GM04504 (cell line): ENCODE measurements around the gene PNPLA1.

Experiments used
- DNase-seq: peaks from one replicate; pipeline ENCODE4 v3.0.0-alpha.2; 2012; ENCODE audit warnings: low read depth

The PNPLA1 gene

DNA sequence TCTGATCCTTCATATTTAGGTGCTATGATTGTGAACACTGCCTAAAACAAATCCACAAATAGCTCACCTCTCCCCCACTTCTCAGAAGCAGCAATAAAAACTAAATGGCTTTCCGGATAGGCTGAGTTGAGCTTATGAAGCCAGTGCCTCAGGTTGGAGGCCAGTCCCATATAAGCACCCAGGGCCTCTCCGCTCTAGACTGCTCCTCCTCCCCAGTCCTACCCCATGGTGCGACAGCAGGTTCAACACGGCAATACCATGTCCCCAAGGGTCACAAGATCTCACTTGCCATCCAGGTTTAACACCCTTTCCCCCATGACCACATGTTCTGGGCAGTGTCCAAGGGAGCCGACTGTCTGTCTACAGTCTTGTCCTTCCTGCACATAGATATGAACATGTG lies 46.1 kb downstream of the PNPLA1 start:
- no peak for DNase-seq

DNA sequence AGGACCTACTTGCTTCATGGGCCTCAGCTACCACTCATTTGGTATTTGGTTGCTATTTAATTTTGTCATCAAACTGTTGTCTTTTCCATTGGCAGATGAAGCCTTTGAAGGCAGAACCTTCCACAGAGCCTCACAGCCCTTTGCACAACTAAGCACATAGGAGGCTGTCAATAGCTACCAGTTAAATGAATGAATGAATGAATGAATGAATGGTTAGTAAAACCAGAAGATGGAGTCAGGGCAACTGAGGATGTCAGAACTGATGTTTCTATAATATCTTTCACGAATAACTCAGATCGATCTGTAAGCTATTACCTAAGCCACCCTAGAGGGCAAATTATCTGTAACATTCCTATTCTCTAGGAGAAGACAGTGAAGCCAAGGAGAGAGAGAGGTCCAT lies 47.8 kb downstream of the PNPLA1 start:
- no peak for DNase-seq

DNA sequence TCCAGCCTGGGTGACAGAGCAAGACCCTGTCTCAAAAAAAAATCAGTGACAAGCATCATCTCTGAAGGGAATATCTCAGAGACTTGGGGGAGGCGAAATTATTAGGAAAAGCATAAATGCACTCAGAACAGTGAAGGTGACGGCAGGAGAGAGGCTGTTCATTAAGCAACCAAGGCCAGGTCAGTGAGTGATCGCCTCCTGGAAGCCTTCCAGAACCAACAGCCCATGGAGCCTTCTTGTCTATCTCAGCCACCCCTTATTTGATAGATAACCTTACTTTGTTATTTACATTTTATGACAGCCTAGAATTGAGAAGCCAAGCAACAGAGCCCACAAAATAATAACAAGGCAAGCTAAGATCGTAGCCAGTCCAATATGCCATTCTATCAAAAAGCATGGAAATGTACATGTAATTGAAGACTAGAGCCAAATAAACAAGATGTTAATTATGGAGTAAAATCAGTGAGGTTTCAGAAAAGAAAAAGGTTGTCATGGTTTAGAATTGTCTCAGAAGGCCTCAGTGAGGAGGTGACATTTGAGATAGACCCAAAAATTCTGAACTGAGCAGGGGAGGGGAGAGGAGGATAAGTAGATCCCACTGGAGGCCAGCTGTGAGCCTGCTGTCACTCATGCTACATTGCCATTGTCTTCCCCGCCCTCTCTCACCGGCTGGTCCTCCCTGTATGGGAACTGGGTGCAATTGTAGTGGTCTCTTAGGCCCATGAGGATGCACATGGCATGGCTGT lies 49.0 kb downstream of the PNPLA1 start:
- no peak for DNase-seq

DNA sequence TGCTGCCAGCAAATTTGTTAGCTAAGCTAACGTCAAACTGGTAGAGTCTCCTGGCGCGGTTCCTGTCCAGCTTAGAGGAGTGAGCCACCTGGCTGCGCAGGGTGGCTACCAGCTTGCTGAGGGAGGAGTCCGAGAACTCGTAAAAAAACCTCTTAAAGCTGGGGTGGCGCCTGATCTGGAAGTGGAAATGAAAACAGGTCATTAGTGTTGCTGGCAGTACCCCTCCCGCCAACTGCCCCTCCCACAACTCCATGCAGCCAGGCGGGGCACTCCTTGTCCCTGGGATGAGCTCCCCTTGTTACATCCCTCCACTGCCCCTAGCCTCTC lies 49.5 kb downstream of the PNPLA1 start:
- DNase-seq = no peak

DNA sequence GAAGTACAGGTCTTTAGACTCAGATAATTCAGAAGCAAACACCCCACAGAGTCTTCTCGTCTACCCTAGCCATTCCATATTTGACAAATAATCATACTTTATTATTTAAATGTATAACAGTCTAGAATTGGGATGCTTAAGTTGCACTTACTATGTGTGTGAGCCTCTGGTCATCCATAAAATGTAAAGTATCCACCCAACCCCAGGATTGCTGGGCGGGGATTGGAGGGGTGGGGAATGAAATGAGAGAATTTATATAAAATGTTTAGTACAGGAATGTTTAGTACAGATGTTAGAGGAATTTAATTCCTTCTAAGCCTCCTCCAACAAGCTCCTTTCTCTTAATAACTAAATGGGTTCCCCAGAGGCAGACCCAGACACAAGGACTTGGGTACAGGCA lies 50.0 kb downstream of the PNPLA1 start:
- DNase-seq = no peak

DNA sequence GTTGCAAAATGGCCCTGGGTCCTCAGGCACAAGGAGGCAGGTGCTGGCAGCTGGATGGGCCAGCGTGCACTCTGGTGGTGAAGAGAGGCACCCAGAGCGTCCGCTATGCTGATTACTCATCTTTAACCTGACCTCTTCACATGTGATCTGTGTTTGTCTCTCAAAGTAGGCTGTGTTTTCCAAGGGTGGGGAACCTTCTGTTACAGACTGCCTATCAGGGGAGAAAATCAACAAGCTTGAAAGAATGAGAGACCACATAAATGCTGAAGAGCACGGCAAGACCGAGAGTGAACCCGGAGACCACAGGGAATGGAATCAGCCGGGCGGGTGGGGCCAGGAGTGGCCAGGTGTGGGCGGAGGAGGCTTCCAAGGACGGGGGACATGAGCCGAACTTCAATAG lies 50.6 kb downstream of the PNPLA1 start:
- no peak for DNase-seq

DNA sequence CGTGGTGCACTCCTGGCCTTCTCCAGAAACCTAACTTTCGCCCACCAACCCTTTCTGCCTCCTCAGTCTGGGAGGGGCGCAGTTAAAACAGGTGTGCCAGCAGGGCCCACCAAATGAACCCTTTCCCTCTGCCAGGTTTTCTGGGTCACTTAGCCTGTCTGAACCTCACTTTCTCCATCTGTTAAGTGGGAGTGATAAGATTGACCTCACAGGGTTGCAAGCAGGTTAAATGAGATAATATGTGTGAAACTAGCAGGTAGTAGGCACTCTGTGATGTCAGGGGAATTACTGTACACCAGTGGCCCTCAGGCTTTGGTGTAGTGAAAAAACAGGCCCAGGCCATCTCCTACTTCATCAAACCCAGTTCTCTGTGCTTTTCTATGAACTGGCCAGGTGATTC lies 52.7 kb downstream of the PNPLA1 start:
- DNase-seq = no peak

DNA sequence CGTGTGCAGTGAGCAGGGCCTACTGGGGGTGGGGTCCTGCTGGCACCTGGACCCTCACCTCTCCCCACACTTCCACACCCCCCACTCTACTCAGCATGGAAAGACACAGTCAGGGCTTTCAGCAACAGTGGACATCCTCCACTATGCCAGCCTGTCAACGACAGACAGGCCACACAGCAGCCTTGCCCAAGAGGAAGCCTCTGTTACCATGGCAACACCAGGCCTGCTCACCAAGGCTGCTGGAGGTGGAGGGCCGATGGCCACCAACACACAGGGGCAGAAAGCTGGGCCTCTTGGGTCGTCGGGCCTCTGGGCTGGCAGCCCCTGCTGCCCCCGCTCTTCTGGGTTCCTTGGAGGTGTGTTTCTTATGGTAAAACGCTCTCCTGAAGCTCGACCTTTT lies 53.2 kb downstream of the PNPLA1 start:
- DNase-seq = no peak

DNA sequence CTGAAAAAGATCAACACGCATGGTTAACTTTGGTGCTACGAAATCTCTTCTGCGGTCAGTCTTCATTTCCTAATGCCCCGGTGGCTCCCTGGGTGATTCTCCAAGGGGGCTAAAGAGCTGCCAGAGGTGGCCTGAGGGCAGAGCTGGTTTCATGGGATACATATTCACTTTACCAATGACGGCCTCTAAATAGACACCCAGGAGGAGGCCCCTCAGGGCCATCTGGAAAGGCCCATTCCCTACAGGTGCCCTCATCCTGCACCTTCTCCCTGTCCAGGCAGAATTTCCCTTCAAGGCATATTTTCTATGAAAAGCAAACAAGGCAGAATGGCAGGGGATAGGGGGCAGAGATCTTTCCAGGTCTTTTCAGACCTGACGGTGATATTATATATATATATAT lies 54.3 kb downstream of the PNPLA1 start:
- DNase-seq = no peak

DNA sequence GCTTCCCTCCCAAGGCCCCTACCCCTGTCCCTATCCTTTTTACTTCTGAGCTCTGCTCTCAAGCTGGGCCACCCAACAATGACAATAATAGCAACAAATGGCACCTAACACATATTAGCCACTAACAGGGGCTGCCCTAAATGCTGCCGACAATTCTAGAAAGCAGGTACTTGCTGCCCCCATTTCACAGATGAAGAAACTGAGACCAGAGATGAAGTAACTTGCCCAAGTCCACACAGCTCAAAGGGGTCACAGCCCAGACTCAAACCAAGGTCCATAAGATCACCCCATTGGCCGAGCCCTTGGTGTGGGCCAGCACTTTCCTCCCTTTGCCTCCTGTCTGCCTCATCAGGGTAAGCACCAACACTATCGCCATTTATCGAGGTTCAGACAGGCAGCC lies 54.9 kb downstream of the PNPLA1 start:
- DNase-seq = no peak

DNA sequence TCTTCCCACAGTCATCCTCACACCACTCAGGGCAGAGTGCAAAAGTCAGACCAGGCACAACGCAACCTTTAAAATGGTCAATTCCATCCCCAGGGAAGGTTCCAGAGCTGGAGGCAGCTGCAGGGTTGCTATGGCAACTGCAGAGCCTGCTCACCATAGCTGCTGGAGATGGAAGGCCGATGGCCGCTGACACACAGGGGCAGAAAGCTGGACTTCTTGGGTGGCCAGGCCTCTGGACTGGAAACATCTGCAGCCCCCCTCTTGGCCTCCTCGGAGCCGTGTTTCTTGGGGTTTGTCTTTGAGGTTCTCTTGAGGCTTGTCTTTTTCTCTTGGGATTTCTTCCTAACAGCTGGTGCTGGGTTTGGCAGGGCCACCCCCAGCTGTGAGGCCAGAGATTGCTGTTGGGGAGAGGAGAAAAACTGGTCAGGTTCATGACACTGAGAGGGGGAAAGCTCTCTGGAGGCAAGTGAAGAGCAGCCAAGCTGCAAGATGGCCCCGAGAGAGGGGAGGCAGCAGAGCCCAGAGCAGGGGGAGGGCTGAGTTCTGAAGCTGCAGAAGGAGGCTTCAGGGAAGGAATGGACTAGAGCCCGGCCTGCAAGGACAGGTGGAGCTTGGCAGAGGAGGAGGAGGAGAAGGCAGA lies 56.6 kb downstream of the PNPLA1 start:
- DNase-seq = no peak

DNA sequence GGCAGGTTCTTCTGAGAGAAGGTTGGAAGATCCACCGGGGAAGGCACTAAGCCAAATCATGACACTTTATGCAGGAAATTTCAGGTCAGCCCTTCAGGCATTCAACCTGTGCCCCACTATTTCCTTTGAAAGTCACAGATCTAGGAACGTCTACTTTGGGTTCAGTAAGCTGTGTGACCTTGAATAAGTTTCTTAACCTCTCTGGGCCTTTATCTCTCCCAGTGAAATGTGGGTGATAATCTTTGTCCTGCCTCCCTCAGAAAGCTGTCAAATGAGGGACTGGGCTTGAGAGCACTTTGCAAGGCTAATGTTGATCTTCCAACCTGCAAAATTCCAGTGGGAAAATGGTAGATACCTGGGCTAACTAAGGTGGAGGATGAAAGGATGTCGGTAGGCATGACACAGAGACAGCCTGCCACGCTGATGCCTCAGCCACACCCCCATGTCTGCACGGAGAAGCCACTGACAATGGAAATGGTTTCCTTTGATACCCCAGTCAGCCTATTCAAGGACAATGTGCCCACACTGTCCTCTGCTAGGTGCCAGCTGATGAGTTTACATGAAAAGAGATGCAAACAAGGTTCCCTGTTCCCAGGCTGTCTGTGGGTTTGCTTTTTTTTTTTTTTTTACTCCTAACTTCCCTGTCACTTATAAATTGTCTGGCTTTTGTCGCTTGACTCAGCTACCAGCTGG lies 57.5 kb downstream of the PNPLA1 start:
- no peak for DNase-seq

DNA sequence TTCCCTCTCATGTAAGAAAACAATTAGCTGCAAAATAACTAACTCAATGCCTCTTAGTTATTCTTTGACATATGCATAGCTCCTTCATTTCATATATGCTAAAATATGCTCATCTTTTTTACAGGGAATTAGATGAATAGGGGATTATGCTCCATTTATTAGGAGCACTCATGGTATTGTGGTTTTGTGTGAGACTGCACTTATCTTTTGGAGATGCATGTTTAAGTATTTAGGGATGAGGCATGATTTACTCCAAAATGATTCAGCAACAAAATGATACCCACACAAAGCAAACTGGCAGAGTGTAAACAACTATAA lies 58.0 kb downstream of the PNPLA1 start:
- no peak for DNase-seq

DNA sequence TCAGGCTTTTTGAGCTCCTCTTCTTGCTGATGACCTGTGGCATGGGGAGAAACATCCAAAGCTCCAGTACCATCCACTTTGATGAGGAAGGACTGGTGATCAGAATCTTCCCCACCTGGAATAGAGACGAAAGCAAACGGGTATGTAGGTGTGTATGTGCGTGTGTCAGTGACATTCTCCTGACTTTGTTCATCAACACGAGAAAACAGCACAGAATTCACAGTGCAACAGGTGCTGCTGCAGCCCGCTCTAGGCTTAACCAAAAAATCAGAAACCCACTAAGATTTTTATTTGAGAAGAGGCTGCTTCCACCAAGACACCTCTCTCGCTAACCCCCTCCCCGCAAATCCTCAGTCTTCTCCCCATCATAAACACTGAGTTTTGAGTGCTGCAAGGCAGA lies 58.7 kb downstream of the PNPLA1 start:
- no peak for DNase-seq

DNA sequence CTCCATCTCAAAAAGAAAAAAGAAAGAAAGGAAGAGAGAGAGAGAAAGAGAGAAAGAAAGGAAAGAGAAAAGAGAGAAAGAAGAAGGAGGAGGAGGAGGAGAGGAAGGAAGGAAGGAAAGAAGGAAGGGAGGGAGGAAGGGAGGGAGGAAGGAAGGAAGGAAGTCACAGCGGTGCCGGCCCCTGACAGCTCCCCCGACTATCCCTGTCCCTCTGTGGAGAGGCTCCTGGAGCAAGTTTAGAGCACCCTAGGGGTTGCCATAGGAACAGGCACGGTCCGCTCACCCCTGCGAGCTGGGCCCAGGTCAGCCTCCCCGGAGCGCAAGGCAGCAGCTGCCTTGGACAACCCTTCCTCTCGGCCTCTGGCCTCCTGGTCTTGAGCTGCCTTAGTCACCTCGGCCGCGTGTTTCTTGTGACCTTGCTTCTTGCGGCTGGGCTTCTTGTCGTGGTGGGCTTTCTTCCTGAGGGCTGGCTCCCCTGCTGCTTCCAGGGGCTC lies 60.0 kb downstream of the PNPLA1 start:
- DNase-seq = no peak

DNA sequence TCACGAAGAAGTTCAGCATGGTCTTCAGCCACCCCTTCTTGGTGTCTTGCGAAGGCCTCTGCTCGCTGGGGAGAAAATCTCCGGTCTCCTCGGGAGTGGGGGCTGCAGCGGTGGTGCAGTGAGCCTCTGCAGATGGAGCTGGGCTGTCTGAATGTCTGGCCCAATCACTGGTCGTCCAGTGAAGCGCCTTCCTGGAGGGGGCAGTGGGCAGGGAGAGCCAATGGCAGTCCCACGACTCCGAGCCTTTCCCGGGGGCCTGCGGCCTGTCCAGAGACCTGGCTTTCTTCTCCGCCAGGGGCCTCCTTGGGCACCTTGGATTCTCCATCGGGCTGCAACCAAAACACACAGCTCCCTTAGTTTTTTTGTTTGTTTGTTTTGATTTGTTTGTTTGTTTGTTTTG lies 60.5 kb downstream of the PNPLA1 start:
- no peak for DNase-seq

DNA sequence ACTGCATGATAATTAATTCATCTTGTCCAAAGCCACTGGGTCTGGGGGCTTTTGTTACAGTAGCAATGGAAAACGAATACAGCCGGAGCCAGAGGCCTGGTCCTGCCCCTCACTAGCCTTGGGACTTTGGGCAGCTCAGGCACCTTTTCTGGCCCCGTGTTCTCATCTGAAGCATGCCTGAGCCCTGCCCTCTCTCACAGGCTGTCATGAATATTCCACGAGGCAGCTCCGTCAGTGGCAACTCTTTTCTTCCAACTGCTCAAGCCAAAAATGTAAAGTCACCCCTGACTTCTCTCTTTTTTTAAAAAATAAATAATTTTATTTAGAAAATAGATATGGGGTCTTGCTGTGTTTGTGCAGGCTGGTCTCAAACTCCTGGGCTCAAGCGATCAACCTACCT lies 61.5 kb downstream of the PNPLA1 start:
- no peak for DNase-seq

DNA sequence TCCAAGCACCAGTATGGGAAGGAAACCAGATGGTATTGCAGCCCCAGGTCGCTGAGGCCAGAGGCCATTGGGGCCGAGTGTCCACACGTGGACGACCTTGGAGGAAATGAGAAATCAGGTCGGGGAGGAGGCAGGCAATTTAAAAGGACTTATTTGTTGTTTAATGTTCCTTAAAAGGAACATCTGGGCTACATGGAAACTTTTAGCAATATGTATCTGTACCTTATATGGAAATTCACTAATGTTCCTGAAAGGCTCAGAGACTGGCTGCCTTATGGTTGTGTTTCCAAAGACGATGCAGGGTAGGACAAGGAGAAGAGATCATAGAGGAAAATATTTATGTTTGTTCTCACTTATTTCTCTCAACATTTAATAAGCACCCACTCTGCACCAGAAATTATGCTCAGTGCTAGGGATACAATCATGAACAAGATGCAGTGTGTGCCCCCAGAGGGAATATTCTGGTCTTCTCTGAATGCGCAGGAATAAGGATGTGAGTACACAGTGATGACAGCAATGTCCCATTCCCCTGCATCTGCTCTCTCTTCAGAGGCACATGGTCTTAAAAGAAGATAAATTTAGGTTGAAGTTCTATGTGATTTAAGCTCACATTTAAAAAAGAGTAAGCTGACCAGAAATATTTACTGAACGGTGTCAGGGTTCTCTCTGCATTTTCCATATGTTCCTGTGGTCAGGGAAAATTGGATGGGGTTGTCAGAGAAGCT lies 63.5 kb downstream of the PNPLA1 start:
- no peak for DNase-seq

DNA sequence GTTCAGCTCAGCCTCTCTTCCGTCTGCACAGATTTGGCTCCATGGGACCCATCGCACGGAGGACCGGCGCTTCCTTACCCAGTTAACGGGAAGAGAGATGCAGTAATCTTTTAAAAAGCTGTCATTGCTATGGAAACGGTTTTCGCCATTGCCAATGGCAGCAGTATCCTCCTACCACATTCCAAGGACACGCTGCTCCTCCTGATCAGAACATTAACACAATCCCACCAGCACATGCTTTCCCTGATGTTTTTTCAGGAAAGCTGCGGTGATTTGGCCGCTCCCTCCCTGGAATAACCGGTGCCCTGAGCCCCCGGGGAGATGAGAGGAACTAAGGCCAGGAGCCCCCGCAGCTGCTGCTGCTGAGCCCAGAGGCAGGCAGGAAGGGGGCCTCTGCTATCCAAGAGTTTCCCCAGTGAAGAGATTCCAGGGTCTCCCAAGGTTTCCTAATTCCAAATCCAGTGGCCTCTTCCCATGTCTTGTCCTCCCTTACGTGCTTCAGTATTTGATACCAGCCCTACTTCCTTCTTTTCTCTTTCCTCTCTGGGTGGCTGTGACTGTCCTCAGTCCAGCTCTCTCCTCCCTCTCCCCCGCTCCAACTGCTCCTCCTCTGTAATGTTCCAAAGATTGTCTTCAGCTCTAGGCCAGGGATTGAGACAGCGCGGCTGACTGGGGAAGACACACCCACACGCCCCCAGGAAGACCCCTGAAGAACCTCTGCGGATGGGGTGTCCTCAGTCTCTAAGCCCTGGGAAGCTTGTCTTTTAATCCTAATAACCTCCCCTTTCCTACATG lies 64.3 kb downstream of the PNPLA1 start:
- DNase-seq = no peak

DNA sequence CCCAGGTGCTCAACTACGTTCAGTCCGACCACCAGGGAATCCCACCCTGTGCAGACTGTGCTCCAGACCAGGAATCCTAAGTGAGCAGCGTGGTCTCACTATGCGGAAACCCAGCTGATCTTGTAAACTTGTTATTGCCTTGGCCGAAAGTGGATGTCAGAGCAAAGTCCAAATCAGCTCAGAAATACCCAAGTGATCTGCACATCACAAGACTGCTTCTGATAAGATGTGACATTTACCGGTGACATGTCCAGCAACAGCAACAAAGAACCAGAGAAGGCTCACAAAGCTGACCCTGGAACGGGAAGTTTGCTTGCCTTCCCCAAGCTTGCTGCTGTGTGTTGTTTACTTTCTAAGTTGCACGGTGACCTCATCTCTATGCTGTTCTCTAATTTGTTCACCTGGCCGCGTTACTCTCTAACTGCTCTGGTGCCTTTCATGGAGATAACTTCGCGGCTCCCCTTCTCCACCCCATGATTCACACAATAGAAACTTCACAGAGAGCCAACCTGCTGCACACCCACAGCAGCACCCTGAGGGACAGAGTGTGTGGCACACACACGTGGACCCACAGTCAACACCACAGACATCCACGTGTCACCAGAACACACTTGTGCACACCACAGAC lies 65.1 kb downstream of the PNPLA1 start:
- DNase-seq = no peak

DNA sequence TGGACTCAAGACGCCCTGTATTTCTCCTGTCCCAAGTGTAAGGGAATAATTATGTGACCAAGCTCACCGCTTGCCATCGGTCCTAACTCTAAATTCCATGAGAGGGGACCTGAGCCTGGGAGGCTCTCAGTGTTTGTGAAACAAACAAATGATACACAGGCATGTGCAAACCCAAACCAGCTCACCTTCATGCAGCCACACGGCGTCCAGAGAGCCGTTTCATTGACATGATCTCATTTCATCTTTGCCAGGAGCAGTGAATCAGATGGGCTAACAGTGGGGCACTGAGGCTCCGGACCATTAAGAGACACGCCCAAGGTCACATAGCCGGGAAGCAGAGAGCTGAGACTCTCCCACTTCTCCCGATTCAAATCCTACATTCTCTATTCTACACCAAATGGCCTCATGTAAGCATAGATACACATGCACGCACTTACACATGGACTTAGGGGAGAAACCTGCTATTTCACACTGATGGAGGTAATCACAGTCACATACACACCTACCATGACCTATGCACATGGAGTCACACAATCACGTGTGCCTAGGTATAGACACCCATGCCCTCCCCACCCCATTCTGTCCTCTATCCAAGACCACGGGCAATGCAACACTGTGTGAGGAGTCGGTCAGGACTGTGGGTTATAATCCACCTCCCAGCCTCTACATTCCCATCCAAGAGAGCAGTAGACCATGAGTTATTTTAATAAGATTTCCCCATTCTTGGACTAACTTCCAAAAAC lies 65.8 kb downstream of the PNPLA1 start:
- no peak for DNase-seq
